ENCODE data around the gene DCAF11. TPM values are rescaled to one million over a fixed set of nuclear protein-coding genes. Genes with fewer than 3 reads are reported as not detected.

DCAF11 gene
- total and polyA plus RNA-seq, 2 of the 13 experiments (the other 11 are each of a cell fraction or from before 2014, with no cell fraction given), result 150 to 257 TPM

- TF ChIP-seq ZBTB2 (CRISPR knock-in tag; IDR thresholded peaks at IDR 0.05; ENCODE audit: low read depth) (no peak), ZNF646 (CRISPR knock-in tag; IDR thresholded peaks at IDR 0.05) (no peak), CBFB (CRISPR knock-in tag; IDR thresholded peaks at IDR 0.05) (peak; percentile 96), HOMEZ (CRISPR knock-in tag; IDR thresholded peaks at IDR 0.05; ENCODE audit: low read depth) (peak; percentile 93), SMARCC2 (IDR thresholded peaks at IDR 0.05) (no peak), TRAFD1 (CRISPR knock-in tag; IDR thresholded peaks at IDR 0.05; ENCODE audit: borderline replicate concordance) (no peak), ZNF678 (CRISPR knock-in tag; IDR thresholded peaks at IDR 0.05) (peak; percentile 93; the same call in 1 of the 2 replicates), MTA3 (CRISPR knock-in tag; IDR thresholded peaks at IDR 0.05) (peak; percentile 77; the same call in 1 of the 2 replicates), YEATS4 (CRISPR knock-in tag; IDR thresholded peaks at IDR 0.05; ENCODE audit: borderline replicate concordance) (peak; percentile 98), THRA (CRISPR knock-in tag; IDR thresholded peaks at IDR 0.05; ENCODE audit: borderline replicate concordance) (peak; percentile 84), ZNF570 (CRISPR knock-in tag; IDR thresholded peaks at IDR 0.05; ENCODE audit: borderline replicate concordance) (no peak), CTCF (CRISPR knock-in tag; IDR thresholded peaks at IDR 0.05) (peak; percentile 66)
Observed at GRCh38 chr14:24093901-24094840, 20.4 kb upstream of the DCAF11 start, which contains the start of gene PCK2 (continued).
